AG04449 (cell line): ENCODE data around the gene NRN1L.

ENCODE experiments used
- CTCF ChIA-PET: fragments of 350-600 bp; formaldehyde crosslinking; extraction: SDS; loops from one replicate; lab custom pipeline; 2021; ENCODE audit warnings: antibody characterized with exemption; lab: Yijun Ruan, JAX
- POLR2A ChIA-PET: fragments of 400-600, 350-600 bp; formaldehyde crosslinking; extraction: SDS; loops from one replicate; lab custom pipeline; 2020; ENCODE audit warnings: antibody characterized with exemption, inconsistent platforms; lab: Yijun Ruan, JAX
- DNase-seq: peaks from one replicate; pipeline ENCODE4 v3.0.0-alpha.2; 2010; ENCODE audit warnings: low read depth, low spot score
- H3K4me3 ChIP-seq: 2 replicates; pipeline ENCODE4 v1.5.1; 2011; ENCODE audit warnings: low read depth, mild to moderate bottlenecking, control low read depth, low read length
- TF ChIP-seq, protein P1 (sequence below): IDR thresholded peaks from one replicate; pipeline ENCODE4 v1.5.1; 2011; ENCODE audit warnings: mild to moderate bottlenecking, moderate library complexity, low read length, control low read depth, inconsistent platforms; ENCODE audit not compliant: insufficient read depth; ENCODE audit errors: missing control alignments

The NRN1L gene

GRCh38 chr16:67856927-67857546 is 27.6 kb upstream of the NRN1L start:
- no peak for DNase-seq
- TF ChIP-seq, protein P1, sequence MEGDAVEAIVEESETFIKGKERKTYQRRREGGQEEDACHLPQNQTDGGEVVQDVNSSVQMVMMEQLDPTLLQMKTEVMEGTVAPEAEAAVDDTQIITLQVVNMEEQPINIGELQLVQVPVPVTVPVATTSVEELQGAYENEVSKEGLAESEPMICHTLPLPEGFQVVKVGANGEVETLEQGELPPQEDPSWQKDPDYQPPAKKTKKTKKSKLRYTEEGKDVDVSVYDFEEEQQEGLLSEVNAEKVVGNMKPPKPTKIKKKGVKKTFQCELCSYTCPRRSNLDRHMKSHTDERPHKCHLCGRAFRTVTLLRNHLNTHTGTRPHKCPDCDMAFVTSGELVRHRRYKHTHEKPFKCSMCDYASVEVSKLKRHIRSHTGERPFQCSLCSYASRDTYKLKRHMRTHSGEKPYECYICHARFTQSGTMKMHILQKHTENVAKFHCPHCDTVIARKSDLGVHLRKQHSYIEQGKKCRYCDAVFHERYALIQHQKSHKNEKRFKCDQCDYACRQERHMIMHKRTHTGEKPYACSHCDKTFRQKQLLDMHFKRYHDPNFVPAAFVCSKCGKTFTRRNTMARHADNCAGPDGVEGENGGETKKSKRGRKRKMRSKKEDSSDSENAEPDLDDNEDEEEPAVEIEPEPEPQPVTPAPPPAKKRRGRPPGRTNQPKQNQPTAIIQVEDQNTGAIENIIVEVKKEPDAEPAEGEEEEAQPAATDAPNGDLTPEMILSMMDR: no peak
- no peak overlapping the region for H3K4me3 ChIP-seq
- ChIA-PET CTCF (interaction anchor here (0.6 to 2.0 kb wide), 6 partner anchors 9 to 40 kb away, joined by 3 to 11 read pairs (median 4); partner anchors contain the start of gene NRN1L), POLR2A (interaction anchor here (0.6 to 1.0 kb wide), 2 partner anchors 9 to 11 kb away, joined by 3 read pairs; no protein-coding TSS in a partner anchor)

DNA sequence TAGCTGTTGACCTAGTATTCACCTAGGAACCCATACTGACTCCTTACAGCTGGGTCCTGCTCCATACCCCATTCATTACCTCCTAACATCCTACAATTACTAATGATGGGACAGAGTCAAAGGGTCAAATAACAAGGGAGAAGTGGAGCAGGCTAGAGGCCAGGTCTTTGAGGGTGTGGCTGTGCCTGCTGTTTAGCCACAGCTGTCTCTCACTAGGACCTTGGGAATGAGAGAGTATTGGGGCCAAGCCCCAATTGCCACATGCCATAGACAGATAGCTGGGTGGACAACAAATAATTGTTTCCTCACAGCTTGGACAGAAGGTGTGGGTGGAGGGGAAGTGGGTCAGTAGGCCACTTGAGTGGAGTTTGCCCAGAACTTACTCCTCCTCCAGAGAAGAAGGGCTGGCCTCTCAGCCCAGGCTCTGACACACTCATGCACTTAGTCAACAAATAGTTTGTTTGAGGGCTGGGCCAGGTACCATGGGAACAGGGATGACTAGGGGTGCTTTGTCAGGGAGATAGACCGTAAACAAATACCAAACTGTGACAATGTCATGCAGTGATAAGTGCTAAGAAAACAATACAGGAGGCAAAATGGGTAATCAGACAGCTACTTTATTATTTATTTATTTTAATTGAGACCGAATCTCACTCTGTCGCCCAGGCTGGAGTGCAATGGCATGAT is 27.0 kb upstream of the NRN1L start:
- CTCF ChIA-PET: interaction anchor here (0.6 to 2.0 kb wide), 5 partner anchors 8 to 41 kb away, joined by 3 to 11 read pairs (median 4); partner anchors contain the start of gene NRN1L
- TF ChIP-seq, protein P1: no peak
- H3K4me3 ChIP-seq: no peak overlapping the region
- POLR2A ChIA-PET: interaction anchor here (0.6 to 1.0 kb wide), 3 partner anchors 9 to 13 kb away, joined by 3 read pairs; no protein-coding TSS in a partner anchor
- DNase-seq: no peak

GRCh38 chr16:67858500-67858899 is 26.2 kb upstream of the NRN1L start:
- no peak for DNase-seq
- TF ChIP-seq, protein P1: no peak
- H3K4me3 ChIP-seq: no peak overlapping the region

GRCh38 chr16:67860589-67861398 is 23.9 kb upstream of the NRN1L start:
- H3K4me3 ChIP-seq: no peak overlapping the region
- TF ChIP-seq, protein P1: no peak
- DNase-seq: no peak
- ChIA-PET POLR2A (no interaction called here), CTCF (interaction anchor here (0.6 to 10.0 kb wide), 4 partner anchors 16 to 154 kb away, joined by 3 to 61 read pairs (median 14); partner anchors contain the start of gene NRN1L)

More at GRCh38 chr16:67858500-67858899, 26.2 kb upstream of the NRN1L start:
- CTCF ChIA-PET: interaction anchor here (0.8 to 2.0 kb wide), 2 partner anchors 24 to 25 kb away, joined by 3 to 11 read pairs; partner anchors contain the start of gene NRN1L
- POLR2A ChIA-PET: interaction anchor here (1.6 kb wide), 1 partner anchor 15 kb away, joined by 3 read pairs; the partner anchor contains the start of gene EDC4

GRCh38 chr16:67861877-67862276 is 22.8 kb upstream of the NRN1L start:
- POLR2A ChIA-PET: interaction anchor here (0.8 to 1.9 kb wide), 3 partner anchors 10 to 29 kb away, joined by 3 to 5 read pairs (median 4); partner anchors contain the start of gene NUTF2
- TF ChIP-seq, protein P1: no peak
- CTCF ChIA-PET: interaction anchor here (1.0 to 10.0 kb wide), 8 partner anchors 11 to 189 kb away, joined by 4 to 61 read pairs (median 8); partner anchors contain the start of genes EDC4, NRN1L and NUTF2
- no peak for DNase-seq
- H3K4me3 ChIP-seq: no peak overlapping the region
